ENCODE measurements around the gene KIF3C.
"Not testable (repeated sequence)": the region's sequence is repeated elsewhere in the genome, so short reads cannot be mapped to it uniquely, and the experiment has no call there.

Gene KIF3C

GRCh38 chr2:25917411-25917810 lies 64.9 kb downstream of the KIF3C start:
- DNase-seq (ENCODE audit: low read depth in 3 of 3) = not testable (repeated sequence)

GRCh38 chr2:25915944-25916772 lies 66.1 kb downstream of the KIF3C start:
- peak in 1 of 3 donors; percentile 6 for DNase-seq (ENCODE audit: low read depth in 3 of 3)

GRCh38 chr2:25915411-25915810 lies 66.9 kb downstream of the KIF3C start:
- DNase-seq (ENCODE audit: low read depth in 3 of 3) = not testable (repeated sequence)

- not testable (repeated sequence) for DNase-seq (ENCODE audit: low read depth in 3 of 3)
Observed at GRCh38 chr2:25913696-25913973, 68.7 kb downstream of the KIF3C start.

GRCh38 chr2:25912851-25913695 lies 69.2 kb downstream of the KIF3C start:
- no peak for DNase-seq (ENCODE audit: low read depth in 3 of 3)

GRCh38 chr2:25909574-25909973 lies 72.7 kb downstream of the KIF3C start:
- DNase-seq (ENCODE audit: low read depth in 3 of 3) = not testable (repeated sequence)

- DNase-seq (ENCODE audit: low read depth in 3 of 3) = no peak
Observed at GRCh38 chr2:25905126-25905525, 77.2 kb downstream of the KIF3C start.

GRCh38 chr2:25903216-25903776 lies 79.0 kb downstream of the KIF3C start:
- DNase-seq (ENCODE audit: low read depth in 3 of 3) = no peak

- no peak for DNase-seq (ENCODE audit: low read depth in 3 of 3)
Observed at GRCh38 chr2:25899404-25899970, 82.8 kb downstream of the KIF3C start.

GRCh38 chr2:25897506-25897905 lies 84.8 kb downstream of the KIF3C start:
- DNase-seq (ENCODE audit: low read depth in 3 of 3) = no peak

GRCh38 chr2:25896308-25896707 lies 86.0 kb downstream of the KIF3C start:
- not testable (repeated sequence) for DNase-seq (ENCODE audit: low read depth in 3 of 3)

- no peak for DNase-seq (ENCODE audit: low read depth in 3 of 3)
Observed at GRCh38 chr2:25895610-25896009, 86.7 kb downstream of the KIF3C start.

- DNase-seq (ENCODE audit: low read depth in 3 of 3) = no peak
Observed at GRCh38 chr2:25895018-25895417, 87.3 kb downstream of the KIF3C start.

- DNase-seq (ENCODE audit: low read depth in 3 of 3) = no peak
Observed at GRCh38 chr2:25894135-25894830, 88.0 kb downstream of the KIF3C start.

GRCh38 chr2:25891672-25892071 lies 90.6 kb downstream of the KIF3C start:
- DNase-seq (ENCODE audit: low read depth in 3 of 3) = no peak

GRCh38 chr2:25887624-25888242 lies 94.6 kb downstream of the KIF3C start:
- no peak for DNase-seq (ENCODE audit: low read depth in 3 of 3)

- DNase-seq (ENCODE audit: low read depth in 3 of 3) = no peak
Observed at GRCh38 chr2:25885933-25886332, 96.4 kb downstream of the KIF3C start.

GRCh38 chr2:25881764-25882163 lies 100.5 kb downstream of the KIF3C start:
- no peak for DNase-seq (ENCODE audit: low read depth in 3 of 3)

GRCh38 chr2:25879133-25879730 lies 103.1 kb downstream of the KIF3C start:
- DNase-seq (ENCODE audit: low read depth in 3 of 3) = no peak

- peak; percentile 94 to 96 (median 95) for DNase-seq (ENCODE audit: low read depth in 3 of 3)
Observed at GRCh38 chr2:25878361-25879132, 103.8 kb downstream of the KIF3C start, which contains the start of gene ASXL2. Gene ASXL2 (minus strand): TSS chr2:25878487. CDS start chr2:25878222, 265 bp downstream.

Data from stimulated activated CD4-positive, alpha-beta T cell treated with anti-CD3 and anti-CD28 coated beads, TNF-alpha, amount 100 ng/mL, for 48 hours (primary cell).